Neutrophil (primary cell): Measurements from ENCODE around the gene RBM4B.

Experiments used
- H3K27ac ChIP-seq: fragments of 200-600 bp; sonication (generic); 2 replicates; pipeline ENCODE4 v1.5.1; 2016; ENCODE audit warnings: mild to moderate bottlenecking, moderate library complexity
- H3K27me3 ChIP-seq: fragments of 200-600 bp; sonication (generic); 2 replicates; pipeline ENCODE4 v1.6.0; 2016; ENCODE audit warnings: mild to moderate bottlenecking
- H3K36me3 ChIP-seq: fragments of 200-600 bp; sonication (generic); 2 replicates; pipeline ENCODE4 v1.5.1; 2017
- H3K4me1 ChIP-seq, 2 experiments: fragments of 200-600 bp in 1 of 2; sonication (generic) in 1 of 2; 1 replicate in 1 of 2; 2 replicates in 1 of 2; pipeline versions ENCODE4 v1.5.1 to v1.6.1; 2013 to 2016; ENCODE audit warnings: low read depth in 1 of 2, low read length in 1 of 2, mild to moderate bottlenecking in 1 of 2, moderate library complexity in 1 of 2; ENCODE audit not compliant: control insufficient read depth in 1 of 2, insufficient read depth in 1 of 2
- H3K4me3 ChIP-seq, 2 experiments: fragments of 200-600 bp in 1 of 2; sonication (generic) in 1 of 2; 1 replicate in 1 of 2; 2 replicates in 1 of 2; pipeline ENCODE4 v1.5.1; 2013 to 2016; ENCODE audit warnings: low read depth in 1 of 2, low read length in 1 of 2, mild to moderate bottlenecking in 1 of 2, moderate library complexity in 1 of 2
- H3K9me3 ChIP-seq: fragments of 200-600 bp; sonication (generic); 2 replicates; pipeline ENCODE4 v1.5.1; 2016
- CTCF ChIP-seq: fragments of 200-600 bp; sonication (generic); IDR thresholded peaks from 2 replicates; pipeline ENCODE4 v1.5.1; 2016; ENCODE audit warnings: antibody characterized with exemption

The RBM4B gene

GRCh38 chr11:66624450-66624849 lies 53.2 kb downstream of the RBM4B start:
- Histone ChIP-seq H3K4me3 (no peak overlapping the region), H3K27me3 (no peaks in the 10 kb centered on the region), H3K36me3 (peaks cover 58% of the 10 kb centered on the region), H3K27ac (no peak overlapping the region), H3K4me1 (no peaks in the 10 kb centered on the region), H3K9me3 (no peaks in the 10 kb centered on the region)
- no peak for TF ChIP-seq CTCF

GRCh38 chr11:66619080-66619554 lies 58.6 kb downstream of the RBM4B start:
- H3K27ac ChIP-seq: peak overlapping the region; percentile 98
- H3K4me3 ChIP-seq: peak overlapping the region; percentile 28 to 47
- peaks cover 26 to 29% of the 10 kb centered on the region in 2 experiments for H3K4me1 ChIP-seq
- no peaks in the 10 kb centered on the region for H3K9me3 ChIP-seq
- H3K27me3 ChIP-seq: no peaks in the 10 kb centered on the region
- no peak for TF ChIP-seq CTCF
- peaks cover 8% of the 10 kb centered on the region for H3K36me3 ChIP-seq

- H3K27ac ChIP-seq: peak overlapping the region; percentile 98
- H3K9me3 ChIP-seq: no peaks in the 10 kb centered on the region
- H3K4me3 ChIP-seq: peak overlapping the region; percentile 88 to 99
- H3K36me3 ChIP-seq: no peaks in the 10 kb centered on the region
- peaks cover 26 to 29% of the 10 kb centered on the region in 2 experiments for H3K4me1 ChIP-seq
- H3K27me3 ChIP-seq: no peaks in the 10 kb centered on the region
- peak; percentile 21 for TF ChIP-seq CTCF
Measured at GRCh38 chr11:66617155-66617834, 60.4 kb downstream of the RBM4B start.

GRCh38 chr11:66616379-66617154 lies 61.1 kb downstream of the RBM4B start, which contains the start of gene RBM14:
Gene RBM14 (plus strand): TSS chr11:66616630. CDS start chr11:66616721, 91 bp downstream.
- TF ChIP-seq CTCF: no peak
- H3K4me3 ChIP-seq: peak within 1 kb of the TSS; percentile 88 to 99
- peaks cover 26 to 29% of the 10 kb centered on the region in 2 experiments for H3K4me1 ChIP-seq
- no peaks in the 10 kb centered on the region for H3K27me3 ChIP-seq
- H3K27ac ChIP-seq: peak within 1 kb of the TSS; percentile 98
- no peaks in the 10 kb centered on the region for H3K36me3 ChIP-seq
- no peaks in the 10 kb centered on the region for H3K9me3 ChIP-seq
